Adipocyte (in vitro differentiated cells): Measurements from ENCODE around the gene FBLIM1.

Source experiments
- DNase-seq: peaks from one replicate; pipeline ENCODE4 v3.0.0-alpha.2; 2015; ENCODE audit warnings: low read depth
- H3K27me3 ChIP-seq: replicated peaks from 2 replicates; pipeline ENCODE4 v1.7.0; 2013; ENCODE audit warnings: mild to moderate bottlenecking, low read length, moderate library complexity; ENCODE audit not compliant: control insufficient read depth, insufficient read depth
- H3K36me3 ChIP-seq: 2 replicates; pipeline ENCODE4 v1.7.0; 2013; ENCODE audit warnings: low read length, mild to moderate bottlenecking, moderate library complexity; ENCODE audit not compliant: control insufficient read depth, insufficient read depth, severe bottlenecking
- H3K4me1 ChIP-seq: 2 replicates; pipeline ENCODE4 v1.7.0; 2013; ENCODE audit warnings: mild to moderate bottlenecking, low read length, moderate library complexity; ENCODE audit not compliant: control insufficient read depth, insufficient read depth
- H3K4me3 ChIP-seq: 2 replicates; pipeline ENCODE4 v1.7.0; 2013; ENCODE audit warnings: mild to moderate bottlenecking, low read length, moderate library complexity
- H3K9ac ChIP-seq: 2 replicates; pipeline ENCODE4 v1.7.0; 2013; ENCODE audit warnings: mild to moderate bottlenecking, low read length, moderate library complexity
- H3K9me3 ChIP-seq: 2 replicates; pipeline ENCODE4 v1.7.0; 2013; ENCODE audit warnings: mild to moderate bottlenecking, low read length, moderate library complexity; ENCODE audit not compliant: control insufficient read depth

FBLIM1 gene

GRCh38 chr1:15762546-15762945 is 4.0 kb downstream of the FBLIM1 start:
- Histone ChIP-seq H3K9ac (no peak overlapping the region), H3K36me3 (peaks cover 9% of the 10 kb centered on the region), H3K27me3 (no peaks in the 10 kb centered on the region), H3K4me3 (no peak overlapping the region), H3K4me1 (peaks cover 28% of the 10 kb centered on the region), H3K9me3 (no peaks in the 10 kb centered on the region)
- no peak for DNase-seq

GRCh38 chr1:15764269-15764764 is 5.7 kb downstream of the FBLIM1 start:
- no peak for DNase-seq
- no peak overlapping the region for H3K4me3 ChIP-seq
- H3K9me3 ChIP-seq: no peaks in the 10 kb centered on the region
- H3K27me3 ChIP-seq: no peaks in the 10 kb centered on the region
- H3K36me3 ChIP-seq: peaks cover 16% of the 10 kb centered on the region
- no peak overlapping the region for H3K9ac ChIP-seq
- H3K4me1 ChIP-seq: peaks cover 21% of the 10 kb centered on the region

- peaks cover 20% of the 10 kb centered on the region for H3K4me1 ChIP-seq
- DNase-seq: no peak
- H3K9ac ChIP-seq: no peak overlapping the region
- H3K27me3 ChIP-seq: no peaks in the 10 kb centered on the region
- H3K36me3 ChIP-seq: peaks cover 16% of the 10 kb centered on the region
- no peaks in the 10 kb centered on the region for H3K9me3 ChIP-seq
- H3K4me3 ChIP-seq: no peak overlapping the region
Observed at GRCh38 chr1:15764890-15765289, 6.3 kb downstream of the FBLIM1 start.

GRCh38 chr1:15765495-15766194 is 7.0 kb downstream of the FBLIM1 start:
- H3K36me3 ChIP-seq: peaks cover 21% of the 10 kb centered on the region
- H3K9ac ChIP-seq: no peak overlapping the region
- H3K4me3 ChIP-seq: no peak overlapping the region
- no peaks in the 10 kb centered on the region for H3K9me3 ChIP-seq
- no peaks in the 10 kb centered on the region for H3K27me3 ChIP-seq
- no peak for DNase-seq
- H3K4me1 ChIP-seq: peaks cover 13% of the 10 kb centered on the region

- Histone ChIP-seq H3K36me3 (peaks cover 35% of the 10 kb centered on the region), H3K4me3 (no peak overlapping the region), H3K27me3 (no peaks in the 10 kb centered on the region), H3K9me3 (no peaks in the 10 kb centered on the region), H3K9ac (no peak overlapping the region), H3K4me1 (no peaks in the 10 kb centered on the region)
- no peak for DNase-seq
Observed at GRCh38 chr1:15767941-15768340, 9.3 kb downstream of the FBLIM1 start.

GRCh38 chr1:15768388-15768787 is 9.8 kb downstream of the FBLIM1 start:
- H3K36me3 ChIP-seq: peaks cover 35% of the 10 kb centered on the region
- no peak for DNase-seq
- H3K9ac ChIP-seq: no peak overlapping the region
- no peak overlapping the region for H3K4me3 ChIP-seq
- no peaks in the 10 kb centered on the region for H3K27me3 ChIP-seq
- H3K9me3 ChIP-seq: no peaks in the 10 kb centered on the region
- no peaks in the 10 kb centered on the region for H3K4me1 ChIP-seq

GRCh38 chr1:15770313-15770962 is 11.8 kb downstream of the FBLIM1 start:
- no peaks in the 10 kb centered on the region for H3K27me3 ChIP-seq
- no peaks in the 10 kb centered on the region for H3K9me3 ChIP-seq
- H3K4me1 ChIP-seq: no peaks in the 10 kb centered on the region
- no peak overlapping the region for H3K4me3 ChIP-seq
- peaks cover 38% of the 10 kb centered on the region for H3K36me3 ChIP-seq
- H3K9ac ChIP-seq: no peak overlapping the region
- DNase-seq: no peak

- Histone ChIP-seq H3K27me3 (no peaks in the 10 kb centered on the region), H3K9ac (no peak overlapping the region), H3K4me1 (no peaks in the 10 kb centered on the region), H3K4me3 (no peak overlapping the region), H3K36me3 (peaks cover 36% of the 10 kb centered on the region), H3K9me3 (no peaks in the 10 kb centered on the region)
- DNase-seq: no peak
Observed at GRCh38 chr1:15771836-15772515, 13.4 kb downstream of the FBLIM1 start.

- no peaks in the 10 kb centered on the region for H3K27me3 ChIP-seq
Observed at GRCh38 chr1:15775706-15776105, 17.1 kb downstream of the FBLIM1 start.

GRCh38 chr1:15777909-15778707 is 19.5 kb downstream of the FBLIM1 start:
- peaks cover 23% of the 10 kb centered on the region for H3K36me3 ChIP-seq

More at GRCh38 chr1:15775706-15776105, 17.1 kb downstream of the FBLIM1 start:
- no peak overlapping the region for H3K9ac ChIP-seq
- peaks cover 32% of the 10 kb centered on the region for H3K36me3 ChIP-seq
- DNase-seq: no peak
- H3K9me3 ChIP-seq: no peaks in the 10 kb centered on the region
- no peak overlapping the region for H3K4me3 ChIP-seq
- H3K4me1 ChIP-seq: no peaks in the 10 kb centered on the region

GRCh38 chr1:15785683-15786082 is 27.1 kb downstream of the FBLIM1 start:
- DNase-seq: no peak
- Histone ChIP-seq H3K4me1 (peaks cover 18% of the 10 kb centered on the region), H3K27me3 (no peaks in the 10 kb centered on the region), H3K9me3 (no peaks in the 10 kb centered on the region), H3K4me3 (no peak overlapping the region), H3K36me3 (peaks cover 4% of the 10 kb centered on the region), H3K9ac (no peak overlapping the region)

More at GRCh38 chr1:15777909-15778707, 19.5 kb downstream of the FBLIM1 start:
- H3K4me1 ChIP-seq: no peaks in the 10 kb centered on the region
- H3K27me3 ChIP-seq: no peaks in the 10 kb centered on the region
- no peak for DNase-seq
- no peak overlapping the region for H3K4me3 ChIP-seq
- no peaks in the 10 kb centered on the region for H3K9me3 ChIP-seq
- H3K9ac ChIP-seq: no peak overlapping the region
